Hepatocyte (in vitro differentiated cells): ENCODE results near the gene SETD5. TPM values are rescaled to one million over a fixed set of nuclear protein-coding genes. Genes with fewer than 3 reads are reported as not detected.
A peak's percentile ranks its signal among the peaks of the same experiment; 100 is the strongest.

Source experiments
- DNase-seq: peaks from one replicate; pipeline ENCODE4 v3.0.0-alpha.2; 2016; ENCODE audit warnings: low spot score
- H2AFZ ChIP-seq: fragments of 200-600 bp; sonication (generic); 2 replicates; pipeline ENCODE4 v1.6.0; 2016; ENCODE audit warnings: antibody characterized with exemption, mild to moderate bottlenecking
- H3K27ac ChIP-seq: fragments of 200-600 bp; sonication (generic); 2 replicates; pipeline ENCODE4 v1.5.1; 2016; ENCODE audit warnings: mild to moderate bottlenecking
- H3K27me3 ChIP-seq: fragments of 200-600 bp; sonication (generic); 2 replicates; pipeline ENCODE4 v1.6.1; 2016
- H3K36me3 ChIP-seq: fragments of 200-600 bp; sonication (generic); replicated peaks from 2 replicates; pipeline ENCODE4 v1.5.1; 2016; ENCODE audit warnings: low read depth; ENCODE audit not compliant: insufficient read depth
- H3K4me1 ChIP-seq: fragments of 200-600 bp; sonication (generic); 2 replicates; pipeline ENCODE4 v1.5.1; 2016; ENCODE audit warnings: mild to moderate bottlenecking, moderate library complexity; ENCODE audit not compliant: insufficient read depth
- H3K4me2 ChIP-seq: fragments of 200-600 bp; sonication (generic); 2 replicates; pipeline ENCODE4 v1.6.0; 2016
- H3K4me3 ChIP-seq: fragments of 200-600 bp; sonication (generic); 2 replicates; pipeline ENCODE4 v1.5.1; 2016; ENCODE audit warnings: mild to moderate bottlenecking
- H3K79me2 ChIP-seq: fragments of 200-600 bp; sonication (generic); 2 replicates; pipeline ENCODE4 v1.6.0; 2017; ENCODE audit warnings: mild to moderate bottlenecking
- H3K9me2 ChIP-seq: fragments of 200-600 bp; sonication (generic); replicated peaks from 2 replicates; pipeline ENCODE4 v1.6.0; 2017; ENCODE audit warnings: mild to moderate bottlenecking; ENCODE audit not compliant: insufficient read depth
- H3K9me3 ChIP-seq: fragments of 200-600 bp; sonication (generic); 2 replicates; pipeline ENCODE4 v1.5.1; 2016; ENCODE audit warnings: low read depth, mild to moderate bottlenecking
- H4K20me1 ChIP-seq: fragments of 200-600 bp; sonication (generic); 2 replicates; pipeline ENCODE4 v1.6.0; 2016; ENCODE audit warnings: mild to moderate bottlenecking; ENCODE audit not compliant: insufficient read depth, poor library complexity, severe bottlenecking
- CTCF ChIP-seq: fragments of 200-600 bp; sonication (generic); IDR thresholded peaks from 2 replicates; pipeline ENCODE4 v1.5.1; 2016; ENCODE audit warnings: antibody characterized with exemption, mild to moderate bottlenecking; ENCODE audit not compliant: poor library complexity
- EZH2 ChIP-seq: fragments of 200-600 bp; sonication (generic); IDR thresholded peaks from 2 replicates; pipeline ENCODE4 v1.6.1; 2016; ENCODE audit warnings: antibody characterized with exemption, mild to moderate bottlenecking, borderline replicate concordance
- EZH2phosphoT487 ChIP-seq: fragments of 200-600 bp; sonication (generic); IDR thresholded peaks from one replicate; pipeline ENCODE4 v1.6.1; 2018; ENCODE audit warnings: antibody characterized with exemption, mild to moderate bottlenecking, low read depth, moderate library complexity; ENCODE audit not compliant: unreplicated experiment, severe bottlenecking
- WGBS: methylation state at CpG from one replicate; pipeline ENCODE4 v1.1.6; 2016; ENCODE audit warnings: low lambda C conversion rate; ENCODE audit errors: missing lambda C conversion rate; 5-methylcytosine and 5-hydroxymethylcytosine counted together
- polyA plus RNA-seq: library from polyadenylated mRNA; unstranded; fragments of >200 nt; fragmentation: Nextera tagmentation; extraction: Ambion mirVana; gene quantifications from 2 replicates; pipeline ENCODE4 v1.2.1, GENCODE V29; 2016
- total RNA-seq: library from RNA; depleted of rRNA; stranded (reverse); fragments of >200 nt; gene quantifications from 2 replicates; pipeline ENCODE4 v1.2.3, GENCODE V29; 2014

Gene SETD5
- total and polyA plus RNA-seq, 2 experiments from 2014 or later, result 75.2 to 110 TPM

GRCh38 chr3:9397906-9398699 is 688 bp downstream of the SETD5 start:
- peak; percentile 73 for DNase-seq
- peak overlapping the region; percentile 78 for H3K4me2 ChIP-seq
- H3K4me3 ChIP-seq, result peak overlapping the region; percentile 93
- no peaks in the 10 kb centered on the region for H3K9me2 ChIP-seq
- H3K27ac ChIP-seq, result peak overlapping the region; percentile 99
- no peaks in the 10 kb centered on the region for H3K36me3 ChIP-seq
- under 1% methylated on average over 41 of the region's 47 CpGs for WGBS
- peaks cover 69% of the 10 kb centered on the region for H4K20me1 ChIP-seq
- peaks cover 56% of the 10 kb centered on the region for H3K4me1 ChIP-seq
- no peak for TF ChIP-seq EZH2
- no peak for TF ChIP-seq CTCF
- TF ChIP-seq EZH2phosphoT487, result no peak
- no peaks in the 10 kb centered on the region for H3K9me3 ChIP-seq
- H2AFZ ChIP-seq, result no peak overlapping the region
- no peaks in the 10 kb centered on the region for H3K27me3 ChIP-seq
- peaks cover 83% of the 10 kb centered on the region for H3K79me2 ChIP-seq

GRCh38 chr3:9398700-9399336 is 1.4 kb downstream of the SETD5 start:
- no peak for TF ChIP-seq EZH2
- TF ChIP-seq EZH2phosphoT487, result no peak
- TF ChIP-seq CTCF, result no peak

GRCh38 chr3:9399337-9399703 is 1.9 kb downstream of the SETD5 start:
- no peaks in the 10 kb centered on the region for H3K9me2 ChIP-seq
- peak overlapping the region; percentile 99 for H3K27ac ChIP-seq
- H3K4me2 ChIP-seq, result peak overlapping the region; percentile 78
- H4K20me1 ChIP-seq, result peaks cover 69% of the 10 kb centered on the region
- H3K4me3 ChIP-seq, result peak overlapping the region; percentile 93
- peaks cover 83% of the 10 kb centered on the region for H3K79me2 ChIP-seq
- no peaks in the 10 kb centered on the region for H3K27me3 ChIP-seq
- H2AFZ ChIP-seq, result no peak overlapping the region
- TF ChIP-seq EZH2phosphoT487 (no peak), CTCF (no peak), EZH2 (no peak)
- no peaks in the 10 kb centered on the region for H3K36me3 ChIP-seq
- WGBS, result 2% methylated on average over 2 of the region's 2 CpGs
- no peaks in the 10 kb centered on the region for H3K9me3 ChIP-seq
- no peak for DNase-seq
- H3K4me1 ChIP-seq, result peaks cover 54% of the 10 kb centered on the region

More at GRCh38 chr3:9398700-9399336, 1.4 kb downstream of the SETD5 start:
- Histone ChIP-seq H4K20me1 (peaks cover 69% of the 10 kb centered on the region), H2AFZ (no peak overlapping the region), H3K4me3 (peak overlapping the region; percentile 93), H3K9me2 (no peaks in the 10 kb centered on the region), H3K27me3 (no peaks in the 10 kb centered on the region), H3K9me3 (no peaks in the 10 kb centered on the region), H3K4me2 (peak overlapping the region; percentile 78), H3K27ac (peak overlapping the region; percentile 99), H3K4me1 (peaks cover 56% of the 10 kb centered on the region), H3K36me3 (no peaks in the 10 kb centered on the region), H3K79me2 (peaks cover 83% of the 10 kb centered on the region)
- WGBS, result under 1% methylated on average over 7 of the region's 7 CpGs
- DNase-seq, result peak; percentile 60
